HCT116 (cell line): ENCODE data around the gene SPATS2L. TPM values are rescaled to one million over a fixed set of nuclear protein-coding genes. Genes with fewer than 3 reads are reported as not detected.

Source experiments
- ATAC-seq: fragments of 200-7000 bp; cut with Tn5 transposase; 2 replicates; pipeline ENCODE4 v1.9.1; 2020; ENCODE audit warnings: mild to moderate bottlenecking, moderate library complexity
- BruUV-seq: library from RNA; stranded (reverse); fragments of 400-500 nt; replicated peaks from 2 replicates; lab custom pipeline; 2021; lab: Mats Ljungman, UMichigan
- CTCF ChIA-PET: fragments of 300-600 bp; sonication (Branson Sonifier 250); formaldehyde crosslinking; loops from one replicate; lab custom pipeline; 2021; ENCODE audit warnings: antibody characterized with exemption; lab: Charles Lee
- POLR2A ChIA-PET: fragments of 300-600, 350-600 bp; sonication (Branson Sonifier 250); formaldehyde crosslinking; loops from one replicate; lab custom pipeline; 2021; ENCODE audit warnings: antibody characterized with exemption; lab: Charles Lee
- RAD21 ChIA-PET, 2 experiments: fragments of 300-600 bp; sonication (Branson Sonifier 250); formaldehyde crosslinking; loops; one replicate each; lab custom pipeline; 2023; ENCODE audit warnings: low total read pairs in 2 of 2; ENCODE audit not compliant: uncharacterized antibody in 2 of 2, unreplicated experiment in 2 of 2, low non-redundant PET in 1 of 2; lab: Charles Lee
- DNase-seq: peaks from one replicate; pipeline ENCODE4 v3.0.0-alpha.2; 2010; ENCODE audit warnings: low read depth, low spot score
- H2AFZ ChIP-seq: fragments of 200-600 bp; shearing (Covaris generic), sonication (generic); 2 replicates; pipeline ENCODE4 v1.6.1; 2017; ENCODE audit warnings: low read depth, mixed run types, mixed read lengths, antibody characterized with exemption, low read length; ENCODE audit not compliant: poor library complexity, severe bottlenecking
- H3K27ac ChIP-seq: 2 replicates; pipeline ENCODE4 v1.5.1; 2012; ENCODE audit warnings: low read depth, low read length
- H3K27me3 ChIP-seq: fragments of 200-600 bp; sonication (generic); 2 replicates; pipeline ENCODE4 v1.6.1; 2016; ENCODE audit warnings: mixed run types, low read length, mixed read lengths; ENCODE audit not compliant: insufficient read depth
- H3K36me3 ChIP-seq, 2 experiments: fragments of 200-500 bp in 1 of 2; fragments of 200-600 bp in 1 of 2; sonication (Bioruptor generic) in 1 of 2; sonication (generic) in 1 of 2; 2 replicates each; pipeline versions ENCODE4 v1.5.1 to v1.6.1; 2014 to 2016; ENCODE audit warnings: low read length in 2 of 2, inconsistent platforms in 1 of 2, mixed read lengths in 1 of 2, mixed run types in 1 of 2; ENCODE audit not compliant: insufficient read depth in 2 of 2, control insufficient read depth in 1 of 2
- H3K4me1 ChIP-seq, 2 experiments: fragments of 200-600 bp in 1 of 2; sonication (generic) in 1 of 2; 2 replicates each; pipeline versions ENCODE4 v1.5.1 to v1.6.1; 2012 to 2017; ENCODE audit warnings: low read length in 2 of 2, inconsistent platforms in 1 of 2, mild to moderate bottlenecking in 1 of 2, mixed read lengths in 1 of 2, mixed run types in 1 of 2, moderate library complexity in 1 of 2; ENCODE audit not compliant: insufficient read depth in 2 of 2, control insufficient read depth in 1 of 2
- H3K4me2 ChIP-seq: fragments of 200-600 bp; sonication (generic); 2 replicates; pipeline ENCODE4 v1.6.1; 2017; ENCODE audit warnings: mixed run types, low read length, mixed read lengths
- H3K4me3 ChIP-seq, 2 experiments: fragments of 200-600 bp in 1 of 2; sonication (generic) in 1 of 2; replicated peaks in 1 of 2; 2 replicates each; pipeline ENCODE4 v1.5.1; 2011 to 2016; ENCODE audit warnings: low read length in 2 of 2, control low read depth in 1 of 2, low read depth in 1 of 2, mild to moderate bottlenecking in 1 of 2, mixed read lengths in 1 of 2, mixed run types in 1 of 2
- H3K79me2 ChIP-seq: fragments of 200-600 bp; sonication (generic); 2 replicates; pipeline ENCODE4 v1.6.1; 2017; ENCODE audit warnings: mild to moderate bottlenecking, mixed run types, low read length, moderate library complexity, mixed read lengths; ENCODE audit not compliant: insufficient read depth
- H3K9ac ChIP-seq: fragments of 200-600 bp; sonication (generic); 2 replicates; pipeline ENCODE4 v1.6.1; 2016; ENCODE audit warnings: low read length, mixed read lengths
- H3K9me2 ChIP-seq: fragments of 200-600 bp; sonication (generic), shearing (Covaris generic); 2 replicates; pipeline ENCODE4 v1.6.1; 2017; ENCODE audit warnings: mixed run types, mild to moderate bottlenecking, moderate library complexity; ENCODE audit not compliant: insufficient read depth
- H3K9me3 ChIP-seq, 2 experiments: fragments of 200-500 bp in 1 of 2; fragments of 200-600 bp in 1 of 2; sonication (Bioruptor generic) in 1 of 2; sonication (generic) in 1 of 2; 2 replicates each; pipeline ENCODE4 v1.6.1; 2014 to 2017; ENCODE audit warnings: low read length in 2 of 2, mixed read lengths in 2 of 2, inconsistent platforms in 1 of 2, low read depth in 1 of 2, mild to moderate bottlenecking in 1 of 2, mixed run types in 1 of 2, moderate library complexity in 1 of 2; ENCODE audit not compliant: control insufficient read depth in 1 of 2, insufficient read depth in 1 of 2
- H4K20me1 ChIP-seq: fragments of 200-600 bp; sonication (generic), shearing (Covaris generic); 2 replicates; pipeline ENCODE4 v1.6.1; 2017; ENCODE audit warnings: mixed run types, mild to moderate bottlenecking, moderate library complexity; ENCODE audit not compliant: insufficient read depth
- CBX3 ChIP-seq: IDR thresholded peaks from 2 replicates; pipeline ENCODE4 v1.6.1; 2012; ENCODE audit warnings: low read depth
- CEBPB ChIP-seq: IDR thresholded peaks from 2 replicates; pipeline ENCODE4 v1.6.1; 2012; ENCODE audit warnings: low read depth
- ELF1 ChIP-seq: IDR thresholded peaks from 2 replicates; pipeline ENCODE4 v1.6.1; 2012; ENCODE audit warnings: low read depth, borderline replicate concordance
- EZH2phosphoT487 ChIP-seq: fragments of 200-600 bp; IDR thresholded peaks from 2 replicates; pipeline ENCODE4 v1.6.1; 2018; ENCODE audit warnings: antibody characterized with exemption, borderline replicate concordance
- FOSL1 ChIP-seq: IDR thresholded peaks from 2 replicates; pipeline ENCODE4 v1.6.1; 2012; ENCODE audit warnings: low read depth
- JUND ChIP-seq: IDR thresholded peaks from 2 replicates; pipeline ENCODE4 v1.6.1; 2012
- RAD21 ChIP-seq: IDR thresholded peaks from 2 replicates; pipeline ENCODE4 v1.6.1; 2012; ENCODE audit warnings: low read depth, mild to moderate bottlenecking
- SIN3A ChIP-seq: IDR thresholded peaks from 2 replicates; pipeline ENCODE4 v1.6.1; 2012; ENCODE audit warnings: low read depth
- SP1 ChIP-seq: IDR thresholded peaks from 2 replicates; pipeline ENCODE4 v1.6.1; 2012; ENCODE audit warnings: low read depth
- SRF ChIP-seq: IDR thresholded peaks from 2 replicates; pipeline ENCODE4 v1.6.1; 2012; ENCODE audit warnings: low read depth
- TCF7L2 ChIP-seq: IDR thresholded peaks from 2 replicates; pipeline ENCODE4 v1.7.0; 2011; ENCODE audit warnings: borderline replicate concordance, inconsistent platforms; ENCODE audit not compliant: insufficient read depth, insufficient read length; ENCODE audit errors: extremely low read depth
- YY1 ChIP-seq: IDR thresholded peaks from 2 replicates; pipeline ENCODE4 v1.6.1; 2011; ENCODE audit warnings: low read length, low read depth, moderate library complexity, mild to moderate bottlenecking; ENCODE audit not compliant: insufficient replicate concordance; ENCODE audit errors: extremely low read depth
- ZFX ChIP-seq: fragments of 450-650 bp; IDR thresholded peaks from 2 replicates; pipeline ENCODE4 v1.6.1; 2017
- ZNF274 ChIP-seq: fragments of 200-500 bp; sonication (Bioruptor generic); IDR thresholded peaks from 2 replicates; pipeline ENCODE4 v1.6.1; 2014; ENCODE audit warnings: mild to moderate bottlenecking, low read depth, low read length, inconsistent platforms
- intact Hi-C: fragments of 100-400 bp; cut with micrococcal nuclease; formaldehyde crosslinking; loops from 2 replicates; pipeline ENCODE4 v1.10.0; 2022
- total RNA-seq: library from RNA; stranded (reverse); gene quantifications from one replicate; pipeline ENCODE4 v1.2.1, GENCODE V29; 2021; ENCODE audit not compliant: unreplicated experiment
- TF ChIP-seq, protein P1 (sequence below), 3 experiments: fragments of 200-600 bp in 1 of 3; sonication (generic) in 1 of 3; IDR thresholded peaks in 2 of 3; conservative IDR thresholded peaks in 1 of 3; 2 replicates each; pipeline ENCODE4 v1.5.1; 2012 to 2017; ENCODE audit warnings: low read depth in 2 of 3, low read length in 2 of 3, antibody characterized with exemption in 1 of 3, borderline replicate concordance in 1 of 3, control low read depth in 1 of 3, mild to moderate bottlenecking in 1 of 3, mixed read lengths in 1 of 3, mixed run types in 1 of 3, moderate library complexity in 1 of 3; ENCODE audit not compliant: insufficient read depth in 1 of 3
- TF ChIP-seq, protein P2 (sequence below): IDR thresholded peaks from 2 replicates; pipeline ENCODE4 v1.6.1; 2012
- TF ChIP-seq, protein P3 (sequence below): IDR thresholded peaks from 2 replicates; pipeline ENCODE4 v1.6.1; 2012
- TF ChIP-seq, protein P4 (sequence below): IDR thresholded peaks from 2 replicates; pipeline ENCODE4 v1.6.1; 2012; ENCODE audit warnings: low read depth

The SPATS2L gene
- total RNA-seq, 1 experiment from 2014 or later: 87.1 TPM

DNA sequence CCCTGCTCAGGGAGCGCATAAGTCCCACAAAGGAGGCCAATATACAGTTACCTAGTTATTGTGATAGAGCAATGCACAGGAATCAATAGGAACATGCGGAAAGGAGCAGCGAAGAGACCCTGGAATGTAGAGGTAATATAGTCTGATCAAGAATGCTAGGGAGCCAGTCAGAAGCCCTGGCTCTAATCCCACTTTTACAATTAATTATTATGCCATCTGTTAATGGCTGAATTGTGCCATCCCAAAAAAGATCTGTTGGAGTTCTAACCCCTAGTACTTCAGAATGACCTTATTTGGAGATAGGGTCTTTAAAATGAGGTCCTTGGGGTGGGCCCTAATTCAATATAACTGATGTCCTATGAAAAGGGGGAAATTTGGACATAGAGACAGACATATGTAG is 7.7 kb upstream of the SPATS2L start:
- Histone ChIP-seq H3K9me3 (no peaks in the 10 kb centered on the region), H3K36me3 (no peaks in the 10 kb centered on the region), H3K4me3 (no peak overlapping the region), H4K20me1 (no peaks in the 10 kb centered on the region), H2AFZ (no peak overlapping the region), H3K79me2 (no peaks in the 10 kb centered on the region), H3K4me1 (peaks cover 33 to 39% of the 10 kb centered on the region in 2 experiments), H3K4me2 (no peak overlapping the region), H3K27ac (no peak overlapping the region), H3K9me2 (no peaks in the 10 kb centered on the region), H3K27me3 (no peaks in the 10 kb centered on the region), H3K9ac (no peak overlapping the region)
- ATAC-seq (no peak), DNase-seq (no peak)
- TF ChIP-seq SIN3A (no peak), CBX3 (no peak), RAD21 (no peak), CEBPB (no peak), TCF7L2 (no peak), ZFX (no peak), EZH2phosphoT487 (no peak), YY1 (no peak), FOSL1 (no peak), SRF (no peak), ZNF274 (no peak), JUND (no peak), ELF1 (no peak), SP1 (no peak)
- TF ChIP-seq, protein P1, sequence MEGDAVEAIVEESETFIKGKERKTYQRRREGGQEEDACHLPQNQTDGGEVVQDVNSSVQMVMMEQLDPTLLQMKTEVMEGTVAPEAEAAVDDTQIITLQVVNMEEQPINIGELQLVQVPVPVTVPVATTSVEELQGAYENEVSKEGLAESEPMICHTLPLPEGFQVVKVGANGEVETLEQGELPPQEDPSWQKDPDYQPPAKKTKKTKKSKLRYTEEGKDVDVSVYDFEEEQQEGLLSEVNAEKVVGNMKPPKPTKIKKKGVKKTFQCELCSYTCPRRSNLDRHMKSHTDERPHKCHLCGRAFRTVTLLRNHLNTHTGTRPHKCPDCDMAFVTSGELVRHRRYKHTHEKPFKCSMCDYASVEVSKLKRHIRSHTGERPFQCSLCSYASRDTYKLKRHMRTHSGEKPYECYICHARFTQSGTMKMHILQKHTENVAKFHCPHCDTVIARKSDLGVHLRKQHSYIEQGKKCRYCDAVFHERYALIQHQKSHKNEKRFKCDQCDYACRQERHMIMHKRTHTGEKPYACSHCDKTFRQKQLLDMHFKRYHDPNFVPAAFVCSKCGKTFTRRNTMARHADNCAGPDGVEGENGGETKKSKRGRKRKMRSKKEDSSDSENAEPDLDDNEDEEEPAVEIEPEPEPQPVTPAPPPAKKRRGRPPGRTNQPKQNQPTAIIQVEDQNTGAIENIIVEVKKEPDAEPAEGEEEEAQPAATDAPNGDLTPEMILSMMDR (IDR thresholded peaks at IDR 0.05 in 2 of 3, conservative IDR thresholded peaks at IDR 0.05 in 1 of 3; ENCODE audit: borderline replicate concordance in 1 of 3, insufficient read depth in 1 of 3, low read depth in 2 of 3, low read length in 2 of 3): no peak
- TF ChIP-seq, protein P2, sequence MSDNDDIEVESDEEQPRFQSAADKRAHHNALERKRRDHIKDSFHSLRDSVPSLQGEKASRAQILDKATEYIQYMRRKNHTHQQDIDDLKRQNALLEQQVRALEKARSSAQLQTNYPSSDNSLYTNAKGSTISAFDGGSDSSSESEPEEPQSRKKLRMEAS: no peak
- TF ChIP-seq, protein P3, sequence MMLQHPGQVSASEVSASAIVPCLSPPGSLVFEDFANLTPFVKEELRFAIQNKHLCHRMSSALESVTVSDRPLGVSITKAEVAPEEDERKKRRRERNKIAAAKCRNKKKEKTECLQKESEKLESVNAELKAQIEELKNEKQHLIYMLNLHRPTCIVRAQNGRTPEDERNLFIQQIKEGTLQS: no peak
- TF ChIP-seq, protein P4, sequence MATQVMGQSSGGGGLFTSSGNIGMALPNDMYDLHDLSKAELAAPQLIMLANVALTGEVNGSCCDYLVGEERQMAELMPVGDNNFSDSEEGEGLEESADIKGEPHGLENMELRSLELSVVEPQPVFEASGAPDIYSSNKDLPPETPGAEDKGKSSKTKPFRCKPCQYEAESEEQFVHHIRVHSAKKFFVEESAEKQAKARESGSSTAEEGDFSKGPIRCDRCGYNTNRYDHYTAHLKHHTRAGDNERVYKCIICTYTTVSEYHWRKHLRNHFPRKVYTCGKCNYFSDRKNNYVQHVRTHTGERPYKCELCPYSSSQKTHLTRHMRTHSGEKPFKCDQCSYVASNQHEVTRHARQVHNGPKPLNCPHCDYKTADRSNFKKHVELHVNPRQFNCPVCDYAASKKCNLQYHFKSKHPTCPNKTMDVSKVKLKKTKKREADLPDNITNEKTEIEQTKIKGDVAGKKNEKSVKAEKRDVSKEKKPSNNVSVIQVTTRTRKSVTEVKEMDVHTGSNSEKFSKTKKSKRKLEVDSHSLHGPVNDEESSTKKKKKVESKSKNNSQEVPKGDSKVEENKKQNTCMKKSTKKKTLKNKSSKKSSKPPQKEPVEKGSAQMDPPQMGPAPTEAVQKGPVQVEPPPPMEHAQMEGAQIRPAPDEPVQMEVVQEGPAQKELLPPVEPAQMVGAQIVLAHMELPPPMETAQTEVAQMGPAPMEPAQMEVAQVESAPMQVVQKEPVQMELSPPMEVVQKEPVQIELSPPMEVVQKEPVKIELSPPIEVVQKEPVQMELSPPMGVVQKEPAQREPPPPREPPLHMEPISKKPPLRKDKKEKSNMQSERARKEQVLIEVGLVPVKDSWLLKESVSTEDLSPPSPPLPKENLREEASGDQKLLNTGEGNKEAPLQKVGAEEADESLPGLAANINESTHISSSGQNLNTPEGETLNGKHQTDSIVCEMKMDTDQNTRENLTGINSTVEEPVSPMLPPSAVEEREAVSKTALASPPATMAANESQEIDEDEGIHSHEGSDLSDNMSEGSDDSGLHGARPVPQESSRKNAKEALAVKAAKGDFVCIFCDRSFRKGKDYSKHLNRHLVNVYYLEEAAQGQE: no peak
- BruUV-seq: no TSS peak
- RAD21 ChIA-PET: no interaction called here
- CTCF ChIA-PET: no interaction called here
- POLR2A ChIA-PET: no interaction called here
- intact Hi-C loops: no loop called here
